DMS 273 treated with DMSO at 0.1 percent for 48 hours (cell line): ENCODE measurements around the gene GBP4.
"Not testable (repeated sequence)": the region's sequence is repeated elsewhere in the genome, so short reads cannot be mapped to it uniquely, and the experiment has no call there.

Experiments used
- DNase-seq: peaks from one replicate; lab custom pipeline; 2025; lab: John Stamatoyannopoulos, UW

GBP4 gene, protein sequence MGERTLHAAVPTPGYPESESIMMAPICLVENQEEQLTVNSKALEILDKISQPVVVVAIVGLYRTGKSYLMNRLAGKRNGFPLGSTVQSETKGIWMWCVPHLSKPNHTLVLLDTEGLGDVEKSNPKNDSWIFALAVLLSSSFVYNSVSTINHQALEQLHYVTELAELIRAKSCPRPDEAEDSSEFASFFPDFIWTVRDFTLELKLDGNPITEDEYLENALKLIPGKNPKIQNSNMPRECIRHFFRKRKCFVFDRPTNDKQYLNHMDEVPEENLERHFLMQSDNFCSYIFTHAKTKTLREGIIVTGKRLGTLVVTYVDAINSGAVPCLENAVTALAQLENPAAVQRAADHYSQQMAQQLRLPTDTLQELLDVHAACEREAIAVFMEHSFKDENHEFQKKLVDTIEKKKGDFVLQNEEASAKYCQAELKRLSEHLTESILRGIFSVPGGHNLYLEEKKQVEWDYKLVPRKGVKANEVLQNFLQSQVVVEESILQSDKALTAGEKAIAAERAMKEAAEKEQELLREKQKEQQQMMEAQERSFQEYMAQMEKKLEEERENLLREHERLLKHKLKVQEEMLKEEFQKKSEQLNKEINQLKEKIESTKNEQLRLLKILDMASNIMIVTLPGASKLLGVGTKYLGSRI

GRCh38 chr1:89198491-89199072 is at the start of gene GBP4:
Gene GBP4 (minus strand): TSS chr1:89198942. CDS start chr1:89198834, 108 bp downstream.
- no peak for DNase-seq

DNA sequence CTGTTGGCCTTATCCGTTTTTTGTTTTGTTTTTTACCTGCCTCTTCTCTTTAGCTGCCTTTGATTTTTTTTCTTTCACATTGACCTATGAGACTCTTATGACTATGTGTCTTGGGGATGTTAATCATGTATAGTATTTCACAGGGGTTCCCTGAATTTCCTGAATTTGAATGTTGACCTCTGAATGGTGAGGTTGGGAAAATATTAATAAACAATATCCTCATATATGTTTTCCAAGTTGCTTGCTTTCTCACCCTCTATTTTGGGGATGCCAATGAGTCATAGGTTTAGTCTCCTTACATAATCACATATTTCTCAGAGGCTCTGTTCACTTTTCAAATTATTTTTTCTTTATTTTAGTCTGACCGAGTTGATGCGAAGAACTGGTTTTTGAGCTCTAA is 44.3 kb upstream of the GBP4 start:
- no peak for DNase-seq

GRCh38 chr1:89221341-89221740 is 22.6 kb upstream of the GBP4 start:
- DNase-seq: no peak

- DNase-seq: not testable (repeated sequence)
Measured at GRCh38 chr1:89219851-89220250, 21.1 kb upstream of the GBP4 start.

GRCh38 chr1:89218941-89219340 is 20.2 kb upstream of the GBP4 start:
- DNase-seq: not testable (repeated sequence)

- DNase-seq: no peak
Measured at GRCh38 chr1:89213347-89213746, 14.6 kb upstream of the GBP4 start.

DNA sequence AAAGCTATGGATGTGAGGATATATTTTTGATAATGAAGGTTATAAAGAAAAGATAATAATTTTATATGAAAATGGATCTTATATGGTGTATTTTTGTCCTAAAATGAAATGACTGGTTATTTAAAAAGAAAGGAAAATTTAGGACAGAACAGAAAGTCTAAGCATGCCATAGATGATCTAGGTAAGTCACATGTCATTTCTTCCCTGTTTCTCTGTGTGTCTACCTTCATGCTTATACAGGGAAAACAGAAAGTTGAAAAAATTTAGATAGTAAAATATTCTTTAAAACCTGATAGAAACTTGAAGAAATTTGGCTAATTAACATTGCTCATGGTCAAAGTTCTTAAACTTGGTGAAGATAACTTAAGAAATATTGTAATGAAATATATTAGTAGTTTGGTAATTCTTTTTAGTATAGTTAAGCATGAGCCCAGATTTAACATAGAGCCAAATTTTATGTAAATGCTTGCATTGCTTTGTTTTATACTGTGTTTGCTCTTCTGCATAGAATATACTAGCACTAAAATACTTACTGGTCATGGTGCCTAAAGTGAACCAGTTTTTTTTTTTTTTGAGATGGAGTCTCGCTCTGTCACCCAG is 12.4 kb upstream of the GBP4 start:
- DNase-seq: no peak

DNA sequence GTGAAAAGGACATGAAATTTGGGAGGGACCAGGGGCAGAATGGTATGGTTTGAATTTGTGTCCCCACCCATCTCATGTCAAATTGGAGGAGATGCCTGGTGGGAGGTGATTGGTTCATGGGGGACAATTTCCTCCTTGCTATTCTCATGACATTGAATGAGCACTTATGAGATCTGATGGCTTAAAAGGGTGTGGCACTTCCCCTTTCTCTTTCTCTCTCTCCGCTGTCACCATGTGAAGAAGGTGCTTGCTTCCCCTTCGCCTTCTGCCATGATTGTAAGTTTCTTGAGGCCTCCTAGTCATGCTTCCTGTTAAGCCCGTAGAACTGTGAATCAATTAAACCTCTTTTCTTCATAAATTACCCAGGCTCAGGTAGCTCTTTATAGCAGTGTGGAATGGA is 7.6 kb upstream of the GBP4 start:
- no peak for DNase-seq

GRCh38 chr1:89203166-89203565 is 4.4 kb upstream of the GBP4 start:
- no peak for DNase-seq

DNA sequence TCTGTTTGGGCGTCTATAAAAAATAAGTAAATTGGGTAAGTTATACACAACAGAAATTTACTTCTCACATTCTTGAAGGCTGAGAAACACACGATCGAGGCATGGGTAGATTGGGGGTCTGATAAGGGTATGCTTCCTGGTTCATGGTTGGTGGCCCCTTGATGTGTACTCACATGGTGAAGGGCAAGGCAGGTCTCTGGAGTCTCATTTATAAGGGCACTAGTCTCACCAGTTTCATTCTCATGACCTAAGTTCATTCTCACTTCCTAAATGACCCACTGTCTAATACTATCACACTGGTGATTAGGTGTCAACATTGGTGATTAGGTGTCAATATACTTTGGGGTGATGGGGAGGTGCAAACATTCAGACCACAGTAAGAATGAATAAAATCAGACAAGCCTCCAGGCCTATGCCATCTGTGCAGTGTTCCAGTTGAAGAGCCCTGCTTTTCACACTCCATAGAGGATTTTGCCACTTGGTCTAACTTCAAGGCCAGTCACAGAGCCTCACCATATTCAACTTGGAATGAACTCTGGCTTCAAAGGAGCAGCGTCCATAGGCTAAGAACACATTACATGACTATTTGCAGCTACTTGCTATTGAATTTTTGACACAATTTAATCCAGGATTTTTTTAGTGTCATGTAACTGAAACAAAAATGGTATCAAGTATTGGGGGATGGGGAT is 2.5 kb upstream of the GBP4 start:
- DNase-seq: no peak

DNA sequence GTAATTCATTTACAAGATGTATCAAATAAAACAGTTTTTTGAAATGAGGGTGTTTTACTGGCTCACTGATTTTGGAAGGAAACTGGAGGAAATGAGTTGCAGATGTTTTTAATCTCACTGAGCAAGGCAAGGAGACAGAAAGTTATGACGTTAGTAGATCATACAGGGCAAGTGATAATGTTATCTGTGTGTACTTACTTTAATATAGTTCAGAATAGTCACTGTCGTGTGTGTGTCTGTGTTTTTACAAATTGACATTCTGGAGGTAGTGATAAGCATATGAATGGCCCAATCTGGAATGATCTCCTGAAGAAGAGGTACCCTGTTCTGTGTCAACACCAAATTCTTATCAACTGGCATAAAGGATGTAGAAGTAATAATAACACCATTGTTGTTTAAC is 1.9 kb upstream of the GBP4 start:
- DNase-seq: no peak

DNA sequence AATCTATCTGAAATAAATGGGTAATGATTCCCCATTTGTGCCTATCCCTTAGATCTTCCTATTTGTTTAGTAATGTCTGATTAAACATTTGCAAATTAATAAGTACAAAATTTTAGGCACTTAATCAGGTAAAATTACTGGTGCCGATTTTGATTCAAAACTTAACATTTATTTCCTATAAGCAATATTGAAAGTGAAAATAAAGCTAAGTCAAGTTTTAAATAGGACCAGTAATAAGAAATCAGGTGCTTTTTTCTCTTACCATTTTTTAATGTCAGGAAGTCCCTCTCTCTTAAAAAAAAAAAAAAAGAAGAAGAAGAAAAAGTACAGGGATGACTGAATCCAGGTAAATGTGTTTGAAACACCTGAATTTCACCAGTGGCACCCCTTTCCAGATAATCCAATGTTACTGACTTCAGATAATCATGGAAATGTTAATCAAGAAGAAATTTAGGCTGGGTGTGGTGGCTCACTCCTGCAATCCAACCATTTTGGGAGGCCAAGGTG is 836 bp upstream of the GBP4 start:
- no peak for DNase-seq

GRCh38 chr1:89198081-89198480 is 661 bp downstream of the GBP4 start:
- no peak for DNase-seq

GRCh38 chr1:89195476-89195875 is 3.3 kb downstream of the GBP4 start:
- DNase-seq: no peak

GRCh38 chr1:89191314-89191713 is 7.4 kb downstream of the GBP4 start:
- DNase-seq: no peak

DNA sequence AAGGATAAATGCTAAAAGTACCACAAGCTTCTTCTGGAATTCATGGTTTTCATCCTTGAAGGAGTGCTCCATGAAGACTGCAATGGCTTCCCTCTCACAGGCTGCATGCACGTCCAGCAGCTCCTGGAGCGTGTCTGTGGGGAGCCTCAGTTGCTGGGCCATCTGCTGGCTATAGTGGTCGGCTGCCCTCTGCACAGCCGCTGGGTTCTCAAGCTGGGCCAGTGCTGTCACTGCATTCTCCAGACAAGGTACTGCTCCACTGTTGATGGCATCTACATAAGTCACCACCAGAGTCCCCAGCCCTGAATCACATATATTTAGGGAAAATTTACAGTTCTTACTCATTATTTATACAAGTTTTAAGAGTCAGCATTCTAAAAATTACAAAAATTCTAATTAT is 8.7 kb downstream of the GBP4 start:
- DNase-seq: no peak

- no peak for DNase-seq
Measured at GRCh38 chr1:89179343-89179742, 19.4 kb downstream of the GBP4 start.

DNA sequence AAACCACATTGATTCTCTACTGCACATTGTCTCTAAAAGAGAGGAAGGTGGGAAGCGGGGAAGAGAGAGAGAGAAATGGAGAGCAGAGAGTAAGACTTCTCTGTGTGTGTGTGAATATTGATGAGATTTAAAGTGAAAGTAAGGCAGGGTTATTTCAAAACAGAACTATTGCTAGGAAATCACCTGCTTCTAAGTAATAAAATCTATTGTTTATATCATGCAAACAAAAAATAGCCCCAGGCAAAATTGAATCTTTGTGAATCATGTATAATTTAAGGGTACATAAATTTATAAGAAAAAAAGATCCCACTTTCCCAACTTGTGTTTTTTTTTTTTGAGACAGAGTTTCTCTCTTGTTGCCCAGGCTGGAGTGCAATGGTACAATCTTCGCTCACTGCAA is 21.8 kb downstream of the GBP4 start:
- DNase-seq: no peak

DNA sequence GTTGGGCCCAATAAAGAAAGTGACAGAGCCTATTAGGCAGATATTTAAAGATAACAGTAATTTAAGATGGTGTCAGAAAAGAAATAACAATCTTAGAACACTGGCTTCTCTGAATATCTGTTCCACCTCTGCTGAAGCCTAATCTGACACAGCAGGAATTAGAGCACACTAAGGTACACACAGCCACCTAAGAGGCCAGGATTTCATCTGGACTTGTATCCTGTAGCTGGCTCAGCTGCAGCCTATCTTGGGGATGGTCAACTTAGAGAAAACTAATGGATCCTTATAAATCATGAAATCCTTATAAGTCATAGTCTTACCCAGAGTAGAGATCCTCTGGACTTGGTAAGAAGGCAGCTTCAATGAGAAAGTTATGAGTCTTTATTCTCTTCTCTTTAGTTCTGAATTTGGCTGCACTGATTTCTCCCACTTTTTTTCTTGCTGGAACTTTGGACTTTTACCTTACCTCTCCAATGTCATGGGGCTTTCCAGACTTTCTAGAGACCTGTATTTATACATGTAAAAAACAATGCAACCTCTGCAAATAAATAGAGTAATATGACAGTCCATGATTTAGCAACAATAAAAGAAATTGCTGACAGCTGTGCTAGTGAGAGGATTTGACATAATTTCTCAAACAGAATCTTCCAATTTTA is 23.0 kb downstream of the GBP4 start, which contains the start of gene GBP7:
Gene GBP7, minus strand, starts transcription at position 403 of the 656 bp plus-strand sequence. CDS start 4,068 bp downstream, outside the sequence.
- no peak for DNase-seq

- no peak for DNase-seq
Measured at GRCh38 chr1:89174491-89174890, 24.3 kb downstream of the GBP4 start.

DNA sequence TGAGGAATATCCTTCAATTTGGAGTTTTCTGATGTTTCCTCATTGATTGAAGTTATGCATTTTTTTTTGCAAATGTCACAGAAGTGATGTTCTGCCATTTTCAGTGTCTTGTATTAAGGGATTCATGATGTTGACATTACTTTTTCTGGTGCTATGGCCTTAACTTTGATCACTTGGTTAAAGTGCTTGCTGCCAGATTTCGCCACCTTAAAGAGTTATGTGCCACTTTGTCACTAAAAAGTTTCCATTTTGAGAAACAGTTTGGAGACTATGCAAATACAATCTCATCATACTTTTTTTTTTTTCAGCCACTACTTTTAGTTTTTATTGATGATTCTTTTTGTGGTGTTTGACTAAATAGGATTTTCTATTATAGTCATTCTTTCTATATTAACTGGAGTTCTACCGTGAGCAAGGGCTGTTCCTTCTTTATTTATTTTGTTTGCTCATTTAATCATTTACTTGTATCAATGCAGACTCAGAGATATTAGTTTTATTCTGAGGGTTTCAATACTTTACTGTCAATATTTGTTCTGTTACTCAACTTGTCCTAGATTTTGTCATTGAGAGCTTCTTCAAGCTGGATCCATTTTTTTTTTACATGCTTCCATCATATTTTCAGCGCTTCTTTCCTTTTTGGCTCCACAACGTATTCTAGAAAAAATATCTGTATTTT is 26.1 kb downstream of the GBP4 start:
- no peak for DNase-seq
